GM18507 (cell line): ENCODE measurements around the gene TMTC2.

ENCODE experiments used
- DNase-seq: peaks from one replicate; pipeline ENCODE4 v3.0.0; 2011; ENCODE audit warnings: low read depth; ENCODE audit not compliant: insufficient read length; ENCODE audit errors: extremely low spot score
- FAIRE-seq: peaks from 2 replicates; lab custom pipeline; 2011; peaks lifted over from hg19 to GRCh38; lab: Jason Lieb, UNC

Gene TMTC2

GRCh38 chr12:82966001-82966559 is 279.4 kb downstream of the TMTC2 start:
- FAIRE-seq (no peak), DNase-seq (no peak)

GRCh38 chr12:82968631-82969367 is 282.1 kb downstream of the TMTC2 start:
- no peak for FAIRE-seq
- DNase-seq, result no peak

DNA sequence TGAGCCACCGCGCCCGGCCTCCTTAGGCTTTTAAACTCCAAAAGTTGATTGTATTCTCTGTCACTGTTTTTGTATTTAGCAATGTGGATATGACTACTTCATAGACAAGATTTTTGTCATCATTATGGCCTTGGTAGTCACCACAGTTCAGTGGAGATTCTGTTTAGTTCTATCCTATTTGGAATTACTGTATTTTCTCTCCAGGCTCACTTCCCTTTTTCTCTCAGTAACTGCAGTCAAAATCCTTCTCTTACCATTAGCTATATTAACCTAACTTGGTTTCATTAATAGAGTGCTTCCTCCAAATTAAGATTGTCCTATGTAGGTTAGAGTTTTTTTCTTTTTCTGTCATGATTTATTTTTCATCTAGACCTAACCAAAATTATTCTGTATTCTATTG is 283.9 kb downstream of the TMTC2 start:
- FAIRE-seq (no peak), DNase-seq (no peak)

DNA sequence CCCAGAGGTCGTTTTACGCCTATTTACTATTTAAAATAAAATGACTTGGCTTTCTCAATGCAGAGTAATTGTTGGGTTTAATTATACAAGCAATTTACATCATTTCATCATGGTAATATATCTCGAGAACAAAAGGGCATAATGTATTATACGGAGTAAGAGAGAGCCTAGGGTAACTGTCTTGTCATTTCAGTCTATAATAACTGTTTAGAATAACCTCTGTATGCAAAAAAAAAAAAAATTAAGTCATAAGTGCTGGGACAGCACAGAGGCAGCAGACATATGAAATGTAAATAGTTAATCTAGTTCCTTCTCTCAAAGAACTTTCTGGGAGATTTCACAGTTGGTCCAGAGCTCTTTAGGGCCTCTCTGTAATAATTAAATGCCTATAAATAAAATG is 284.9 kb downstream of the TMTC2 start:
- FAIRE-seq (no peak), DNase-seq (no peak)

DNA sequence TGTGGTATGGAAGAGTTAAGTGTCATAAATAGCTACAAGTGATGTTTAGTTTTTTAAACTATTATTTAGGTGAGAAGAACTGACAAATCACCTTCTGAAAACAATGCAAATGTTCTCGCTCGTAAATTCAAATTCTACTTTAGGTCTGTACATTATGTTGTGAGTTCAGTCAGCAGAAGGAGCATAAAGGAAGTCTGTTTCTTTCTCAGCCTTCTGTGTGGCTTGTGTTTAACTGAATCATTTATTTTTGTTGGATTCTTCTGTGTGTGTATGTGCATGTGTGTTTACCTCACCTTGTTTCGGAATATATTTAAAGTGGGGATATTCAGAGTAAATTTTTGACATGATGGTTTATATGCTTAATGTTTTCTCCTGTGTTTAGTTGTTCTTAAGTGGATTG is 285.9 kb downstream of the TMTC2 start:
- no peak for DNase-seq
- no peak for FAIRE-seq

DNA sequence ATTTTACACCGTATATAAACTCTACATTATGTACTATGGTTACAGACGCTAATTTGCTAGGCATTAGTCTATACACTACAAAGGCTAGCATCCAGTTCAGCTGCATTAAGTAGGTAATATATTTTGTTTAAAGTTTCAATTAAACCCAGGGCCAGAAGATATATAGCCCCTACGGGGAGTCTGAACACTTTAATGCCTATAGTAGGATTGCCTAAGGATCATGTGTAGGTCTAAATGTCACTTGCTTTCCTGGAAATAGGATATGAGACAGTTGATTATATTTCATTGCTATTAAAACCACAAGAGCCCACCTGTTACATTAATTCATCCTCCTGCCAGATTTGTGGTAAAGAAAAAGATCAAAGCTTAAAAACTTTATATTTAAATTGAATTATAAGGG is 286.9 kb downstream of the TMTC2 start:
- no peak for FAIRE-seq
- no peak for DNase-seq

DNA sequence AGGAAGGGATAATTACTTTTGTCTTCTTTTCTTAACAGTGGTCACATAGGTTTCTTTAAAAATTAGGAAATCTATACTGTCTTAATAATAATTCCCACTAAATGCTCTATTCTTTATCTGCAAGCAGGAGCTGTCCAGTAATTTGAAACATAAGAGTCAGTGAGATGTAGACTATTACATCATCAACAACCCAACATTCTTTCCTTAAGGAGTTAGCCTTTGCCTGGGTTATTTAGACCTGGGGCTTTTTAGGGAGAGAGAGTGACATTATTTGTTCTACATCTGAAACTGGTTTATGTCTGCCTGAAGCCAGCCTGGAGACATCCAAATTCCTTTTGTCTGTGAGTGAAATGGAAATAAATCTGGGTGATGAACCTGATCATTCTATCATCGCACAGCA is 294.4 kb downstream of the TMTC2 start:
- no peak for FAIRE-seq

DNA sequence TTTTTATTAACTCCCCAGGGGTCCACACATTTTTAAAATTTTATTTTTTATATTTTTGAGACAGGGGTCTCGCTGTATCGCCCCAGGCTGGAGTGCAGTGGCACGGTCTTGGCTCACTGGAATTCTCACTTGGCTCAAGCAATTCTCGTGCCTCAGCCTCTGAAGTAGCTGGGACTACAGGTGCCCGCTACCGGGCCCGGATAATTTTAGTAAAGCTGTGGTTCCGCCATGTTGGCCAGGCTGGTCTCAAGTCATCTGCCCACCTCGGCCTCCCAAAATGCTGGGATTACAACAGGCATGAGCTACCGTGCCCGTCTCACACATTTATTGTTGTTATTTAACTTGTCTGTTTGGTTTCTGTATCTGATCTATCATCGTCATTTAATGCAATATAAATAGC is 307.4 kb downstream of the TMTC2 start:
- FAIRE-seq, result no peak
- no peak for DNase-seq

More for the DNA sequence above, 294.4 kb downstream of the TMTC2 start:
- no peak for DNase-seq

DNA sequence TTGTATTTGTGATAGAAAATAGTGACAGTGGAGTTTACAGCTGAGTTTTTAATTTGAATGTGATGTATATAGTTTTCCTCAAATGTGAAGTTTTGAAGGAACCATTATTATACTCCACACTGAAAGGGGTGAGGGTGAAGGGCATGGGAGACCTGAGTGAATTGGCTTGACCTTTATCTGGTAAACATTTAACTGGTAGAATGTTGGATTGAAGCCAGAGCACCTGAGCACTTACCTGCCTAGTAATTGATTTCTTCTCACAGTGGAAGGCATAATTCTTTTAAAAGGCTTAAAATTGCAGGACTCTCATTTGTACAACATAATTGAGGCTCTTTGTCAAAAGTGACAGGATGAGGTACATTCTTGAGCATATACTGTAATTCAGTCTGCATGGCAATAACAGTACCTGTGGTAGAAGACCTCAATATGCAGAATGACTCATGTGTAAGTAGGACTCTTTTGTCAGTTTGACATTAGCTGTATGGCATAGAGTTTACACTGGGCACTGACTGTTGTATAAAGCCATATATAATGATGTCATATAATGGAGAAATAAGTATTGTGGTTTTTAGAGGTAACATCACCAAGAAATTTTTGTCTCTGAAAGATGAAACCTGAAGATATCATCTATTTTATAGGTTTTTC is 309.6 kb downstream of the TMTC2 start:
- FAIRE-seq (no peak), DNase-seq (no peak)

DNA sequence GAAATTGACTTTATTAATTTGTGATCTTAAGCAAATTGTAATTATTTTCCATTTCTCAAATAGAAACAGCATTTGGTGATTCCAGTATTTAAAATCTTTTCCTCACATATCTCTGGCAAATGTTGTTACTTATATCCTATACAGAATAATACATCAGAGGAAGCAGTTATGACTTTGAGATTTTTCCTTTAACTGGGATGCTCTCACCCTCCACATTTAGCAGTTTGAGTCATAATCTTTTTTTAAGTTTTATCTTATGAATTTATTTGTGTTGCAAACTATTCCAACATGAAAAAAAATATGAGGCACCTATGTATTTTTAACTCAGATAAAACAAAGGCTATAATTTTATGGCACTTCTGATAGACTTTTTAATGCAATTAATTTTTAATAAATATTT is 311.8 kb downstream of the TMTC2 start:
- DNase-seq (no peak), FAIRE-seq (no peak)

DNA sequence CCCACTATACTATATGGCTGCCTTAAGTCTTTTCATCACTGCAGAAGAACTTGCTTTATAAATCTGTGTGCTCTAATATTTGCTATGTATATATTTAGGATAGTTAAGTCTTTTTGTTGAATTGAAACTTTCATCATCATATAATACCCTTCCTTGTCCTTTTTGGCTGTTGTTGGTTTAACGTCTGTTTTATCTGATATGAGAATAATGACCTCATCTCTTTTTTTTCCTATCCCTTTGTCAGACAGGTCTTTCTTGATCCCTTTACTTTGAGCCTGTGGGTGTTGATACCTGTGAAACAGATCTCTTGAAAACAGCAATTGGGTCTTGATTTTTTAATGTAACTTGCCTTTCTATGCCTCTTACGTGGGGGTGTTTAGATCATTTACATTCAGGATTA is 316.3 kb downstream of the TMTC2 start:
- DNase-seq (no peak), FAIRE-seq (no peak)

GRCh38 chr12:83005534-83006197 is 319.0 kb downstream of the TMTC2 start:
- DNase-seq (no peak), FAIRE-seq (no peak)

DNA sequence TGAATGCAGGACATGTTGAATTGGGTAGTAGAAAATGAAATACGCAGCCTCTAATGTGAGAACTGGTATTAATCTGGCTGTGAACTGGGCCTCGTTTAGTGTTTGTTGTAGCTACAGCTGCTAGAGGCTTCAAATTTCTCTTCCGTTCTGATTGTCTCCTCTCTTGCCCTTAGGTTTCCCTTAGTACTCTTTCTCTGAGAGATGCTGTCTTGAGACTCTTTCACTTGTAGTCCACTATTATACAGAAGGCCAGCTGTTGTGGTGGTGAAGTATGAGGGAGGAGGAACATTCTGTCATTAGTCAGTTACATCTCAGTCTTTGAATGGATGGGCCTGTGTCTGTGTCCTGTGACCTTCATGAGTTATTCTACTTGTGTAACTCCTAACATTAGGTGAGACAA is 322.0 kb downstream of the TMTC2 start:
- no peak for FAIRE-seq
- no peak for DNase-seq

GRCh38 chr12:83010169-83010804 is 323.6 kb downstream of the TMTC2 start:
- no peak for DNase-seq
- peak; percentile 69 for FAIRE-seq

DNA sequence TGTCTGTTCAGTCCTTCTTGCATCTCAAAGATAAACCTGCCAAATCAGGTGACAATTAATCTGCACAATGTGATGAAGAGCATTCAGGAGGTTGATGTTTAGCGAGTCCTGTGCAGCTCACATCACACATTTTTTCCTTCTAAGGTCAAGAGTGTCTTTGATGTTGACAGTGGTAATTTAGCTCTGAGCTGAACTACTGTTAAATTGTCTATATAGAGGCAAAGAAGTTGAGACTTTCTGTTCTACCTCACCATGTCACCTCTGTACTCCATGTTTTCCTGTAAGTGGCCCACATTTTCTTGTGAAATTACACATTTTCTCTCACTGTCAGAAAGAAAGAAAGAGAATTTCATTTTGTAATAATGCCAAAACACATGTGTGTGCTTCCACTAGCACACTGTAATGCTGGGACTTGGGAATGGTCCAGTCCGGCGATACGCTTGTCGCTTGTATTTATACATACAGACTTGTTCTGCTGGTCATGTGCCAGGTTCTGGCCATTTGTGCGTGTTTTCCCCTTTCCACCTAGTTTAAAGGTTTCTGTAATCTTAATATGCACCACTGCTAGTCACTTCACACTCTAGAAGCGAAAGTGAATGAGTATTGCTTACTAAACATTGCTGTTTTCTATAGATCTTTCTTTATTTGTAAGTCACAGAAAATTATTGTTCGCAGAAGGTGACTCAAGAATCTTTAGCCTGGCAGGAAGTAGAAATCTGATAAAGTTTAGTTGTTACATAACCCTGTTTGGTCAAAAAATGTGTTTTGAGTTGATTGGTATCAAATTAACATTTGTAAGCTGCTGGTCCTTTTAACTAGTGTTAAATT is 328.9 kb downstream of the TMTC2 start:
- DNase-seq, result no peak
- FAIRE-seq, result no peak

DNA sequence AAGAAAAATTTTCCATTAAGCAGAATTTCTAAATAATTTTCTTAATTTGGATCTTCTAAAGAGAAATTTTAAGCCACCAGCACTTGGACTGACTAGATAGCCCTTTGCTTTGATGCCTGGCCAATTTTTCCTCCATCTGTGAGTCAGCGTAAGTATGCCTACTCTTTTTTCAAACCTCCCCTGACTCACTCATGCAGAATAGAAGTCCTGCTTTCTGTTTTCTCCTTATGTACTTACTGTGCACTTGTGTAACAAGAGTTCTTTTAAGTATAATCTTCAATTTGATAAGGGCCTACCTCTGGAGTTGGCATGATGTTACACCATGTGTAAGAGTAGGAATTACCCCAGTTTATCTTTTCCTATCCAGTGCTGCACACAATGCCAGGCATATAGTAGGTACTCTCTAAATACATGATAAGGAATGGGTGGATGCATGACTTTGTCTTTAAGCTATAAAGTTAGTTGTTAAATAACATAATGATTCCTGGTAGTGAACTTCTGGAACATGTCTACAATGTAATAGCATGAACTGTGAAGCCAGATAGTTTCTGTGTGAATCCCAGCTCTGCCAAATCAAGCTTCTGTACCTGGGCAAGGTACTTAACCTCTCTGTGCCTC is 329.6 kb downstream of the TMTC2 start:
- FAIRE-seq (no peak), DNase-seq (no peak)

DNA sequence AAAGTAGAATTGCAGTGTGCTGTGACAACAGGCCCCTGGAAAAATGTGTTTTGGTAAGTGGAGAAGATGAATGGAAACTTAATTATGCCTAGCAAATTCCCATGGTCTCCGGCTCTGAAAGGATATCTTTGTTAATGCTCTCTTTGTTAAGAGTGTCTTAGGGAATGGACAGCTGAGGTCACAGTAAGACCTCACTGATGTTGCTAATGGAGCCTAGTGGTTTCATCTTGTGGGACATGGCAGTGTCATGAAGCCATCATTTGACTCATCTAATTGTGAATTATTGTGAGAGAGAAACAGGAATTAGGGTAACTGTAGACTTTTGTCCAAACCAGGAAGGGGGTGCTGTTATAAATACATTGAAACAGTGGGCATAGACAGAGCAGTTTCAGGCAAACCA is 330.3 kb downstream of the TMTC2 start:
- no peak for DNase-seq
- FAIRE-seq, result no peak

GRCh38 chr12:83018088-83018487 is 331.4 kb downstream of the TMTC2 start:
- DNase-seq (no peak), FAIRE-seq (no peak)
